SK-N-SH (cell line): ENCODE results near the gene TDRD12. TPM values are rescaled to one million over a fixed set of nuclear protein-coding genes. Genes with fewer than 3 reads are reported as not detected.

ENCODE experiments used
- CTCF ChIA-PET: fragments of 300-600, 350-600 bp; formaldehyde crosslinking; extraction: SDS; loops from one replicate; lab custom pipeline; 2021; lab: Yijun Ruan, JAX
- POLR2A ChIA-PET: fragments of 350-600 bp; sonication (Branson Sonifier 250); formaldehyde crosslinking; extraction: SDS; loops from one replicate; lab custom pipeline; 2020; ENCODE audit warnings: antibody characterized with exemption, inconsistent platforms; lab: Yijun Ruan, JAX
- DNase-seq: peaks from one replicate; pipeline ENCODE4 v3.0.0; 2012
- H2AFZ ChIP-seq: fragments of 200-600 bp; sonication (generic); 2 replicates; pipeline ENCODE4 v1.8.1; 2016; ENCODE audit warnings: antibody characterized with exemption, mild to moderate bottlenecking, low read depth
- H3F3A ChIP-seq: fragments of 200-600 bp; sonication (generic); replicated peaks from 2 replicates; pipeline ENCODE3; 2016; ENCODE audit warnings: antibody characterized with exemption, mild to moderate bottlenecking; ENCODE audit not compliant: insufficient read depth
- H3K27ac ChIP-seq, 2 experiments: fragments of 200-500 bp in 1 of 2; fragments of 200-600 bp in 1 of 2; sonication (Bioruptor generic) in 1 of 2; sonication (generic), shearing (Covaris generic) in 1 of 2; 2 replicates each; pipeline versions ENCODE4 v1.5.1 to v1.6.1; 2014 to 2016; ENCODE audit warnings: low read depth in 2 of 2, inconsistent platforms in 1 of 2, low read length in 1 of 2, mild to moderate bottlenecking in 1 of 2, mixed read lengths in 1 of 2
- H3K27me3 ChIP-seq: fragments of 200-600 bp; sonication (generic), shearing (Covaris generic); 2 replicates; pipeline ENCODE4 v1.6.1; 2016; ENCODE audit warnings: mixed run types; ENCODE audit not compliant: insufficient read depth
- H3K36me3 ChIP-seq, 2 experiments: fragments of 200-500 bp in 1 of 2; fragments of 200-600 bp in 1 of 2; sonication (Bioruptor generic) in 1 of 2; sonication (generic) in 1 of 2; replicated peaks in 1 of 2; 2 replicates each; pipeline versions ENCODE3 to v1.5.1; 2014 to 2016; ENCODE audit warnings: low read length in 1 of 2, mild to moderate bottlenecking in 1 of 2; ENCODE audit not compliant: insufficient read depth in 2 of 2, control insufficient read depth in 1 of 2
- H3K4me1 ChIP-seq, 2 experiments: fragments of 200-500 bp in 1 of 2; fragments of 200-600 bp in 1 of 2; sonication (Bioruptor generic) in 1 of 2; sonication (generic), shearing (Covaris generic) in 1 of 2; 2 replicates each; pipeline versions ENCODE4 v1.5.1 to v1.6.1; 2014 to 2016; ENCODE audit warnings: low read depth in 1 of 2, low read length in 1 of 2, mixed run types in 1 of 2; ENCODE audit not compliant: insufficient read depth in 2 of 2, control insufficient read depth in 1 of 2
- H3K4me2 ChIP-seq: fragments of 200-600 bp; sonication (generic), shearing (Covaris generic); 2 replicates; pipeline ENCODE4 v1.6.1; 2017; ENCODE audit warnings: mixed run types
- H3K4me3 ChIP-seq, 2 experiments: fragments of 200-500 bp in 1 of 2; fragments of 200-600 bp in 1 of 2; sonication (Bioruptor generic) in 1 of 2; sonication (generic), shearing (Covaris generic) in 1 of 2; 2 replicates each; pipeline versions ENCODE4 v1.5.1 to v1.8.1; 2014 to 2016; ENCODE audit warnings: low read depth in 2 of 2, inconsistent platforms in 1 of 2, low read length in 1 of 2, mild to moderate bottlenecking in 1 of 2, mixed read lengths in 1 of 2, moderate library complexity in 1 of 2
- H3K79me2 ChIP-seq: fragments of 200-600 bp; sonication (generic); 2 replicates; pipeline ENCODE4 v1.8.1; 2017; ENCODE audit warnings: mild to moderate bottlenecking; ENCODE audit not compliant: insufficient read depth
- H3K9ac ChIP-seq: fragments of 200-600 bp; sonication (generic); 2 replicates; pipeline ENCODE4 v1.6.1; 2017; ENCODE audit warnings: mixed run types
- H3K9me2 ChIP-seq: fragments of 200-600 bp; sonication (generic); 2 replicates; pipeline ENCODE4 v1.6.1; 2017; ENCODE audit warnings: mixed run types
- H3K9me3 ChIP-seq: fragments of 200-600 bp; sonication (generic); 2 replicates; pipeline ENCODE4 v1.6.1; 2017; ENCODE audit warnings: mixed run types, mild to moderate bottlenecking, moderate library complexity
- H4K20me1 ChIP-seq: fragments of 200-600 bp; sonication (generic); 2 replicates; pipeline ENCODE4 v1.6.1; 2017; ENCODE audit warnings: mild to moderate bottlenecking, mixed run types; ENCODE audit not compliant: insufficient read depth
- ELF1 ChIP-seq: IDR thresholded peaks from 2 replicates; pipeline ENCODE4 v1.4.0; 2012
- FOXJ3 ChIP-seq: sonication (generic); formaldehyde crosslinking; IDR thresholded peaks from 2 replicates; pipeline ENCODE4 v1.5.1; 2020; ENCODE audit warnings: mild to moderate bottlenecking, missing genetic modification reagents
- GABPA ChIP-seq: IDR thresholded peaks from 2 replicates; pipeline ENCODE4 v1.4.0; 2012; ENCODE audit warnings: low read depth, mild to moderate bottlenecking
- GATA2 ChIP-seq: sonication (generic); formaldehyde crosslinking; IDR thresholded peaks from 2 replicates; pipeline ENCODE4 v1.5.0; 2020; ENCODE audit warnings: mild to moderate bottlenecking, missing genetic modification reagents
- NFIC ChIP-seq: IDR thresholded peaks from 2 replicates; pipeline ENCODE4 v1.4.0; 2012; ENCODE audit warnings: borderline replicate concordance
- POLR2AphosphoS5 ChIP-seq: IDR thresholded peaks from 2 replicates; pipeline ENCODE4 v1.6.1; 2012; ENCODE audit warnings: low read depth, low read length
- RCOR1 ChIP-seq: fragments of 150-350 bp; IDR thresholded peaks from 2 replicates; pipeline ENCODE4 v1.6.1; 2017; ENCODE audit warnings: antibody characterized with exemption, low read length
- RXRA ChIP-seq: IDR thresholded peaks from 2 replicates; pipeline ENCODE4 v1.4.0; 2012; ENCODE audit warnings: low read depth, mild to moderate bottlenecking, borderline replicate concordance
- SIN3A ChIP-seq: IDR thresholded peaks from 2 replicates; pipeline ENCODE4 v1.6.1; 2012; ENCODE audit warnings: low read depth, mild to moderate bottlenecking, low read length, moderate library complexity, borderline replicate concordance
- TCF12 ChIP-seq: IDR thresholded peaks from 2 replicates; pipeline ENCODE4 v1.4.0; 2012
- TEAD4 ChIP-seq: IDR thresholded peaks from 2 replicates; pipeline ENCODE4 v1.4.0; 2012; ENCODE audit warnings: mild to moderate bottlenecking, borderline replicate concordance; ENCODE audit not compliant: insufficient read depth
- WGBS: methylation state at CpG from one replicate; pipeline ENCODE4 v1.1.6; 2017; ENCODE audit warnings: low lambda C conversion rate; 5-methylcytosine and 5-hydroxymethylcytosine counted together
- polyA plus RNA-seq, 3 experiments: library from polyadenylated mRNA; depleted of rRNA; stranded (reverse); fragments of >200 nt; gene quantifications; 2 replicates each; pipeline ENCODE4 v1.2.3, GENCODE V29; 2012
- TF ChIP-seq, protein P1 (sequence below): IDR thresholded peaks from 2 replicates; pipeline ENCODE4 v1.4.0; 2012; ENCODE audit warnings: low read depth
- TF ChIP-seq, protein P2 (sequence below): fragments of 150-350 bp; IDR thresholded peaks from 2 replicates; pipeline ENCODE4 v1.6.1; 2017; ENCODE audit warnings: antibody characterized with exemption, low read length, low read depth, borderline replicate concordance
- TF ChIP-seq, protein P3 (sequence below): fragments of 150-350 bp; IDR thresholded peaks from 2 replicates; pipeline ENCODE4 v1.6.1; 2016; ENCODE audit warnings: mild to moderate bottlenecking, low read depth, low read length

Gene TDRD12
- polyA plus RNA-seq, 1 of the 3 experiments (the other 2 are of a cell fraction): 0.05 TPM

DNA sequence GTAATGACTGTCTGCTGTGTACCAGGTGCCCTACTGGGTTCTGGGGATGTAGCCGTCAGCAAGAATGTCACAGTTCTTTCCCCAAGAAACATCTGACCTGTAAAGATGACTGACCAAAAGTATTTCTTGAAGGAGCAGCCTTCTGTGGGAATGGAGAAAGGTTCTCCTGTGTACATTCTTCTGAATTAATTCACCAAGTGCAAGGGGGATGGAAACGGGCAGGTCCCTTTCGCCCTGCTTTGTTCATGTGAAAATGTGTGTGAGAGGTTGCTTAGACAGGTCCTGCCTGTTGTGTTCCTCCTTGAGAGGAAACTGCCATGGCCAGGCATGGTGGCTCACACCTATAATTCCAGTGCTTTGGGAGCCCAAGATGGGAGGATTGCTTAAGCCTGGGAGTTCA, 93.0 kb downstream of the TDRD12 start:
- no peaks in the 10 kb centered on the region for H3F3A ChIP-seq
- no peak for DNase-seq
- no peaks in the 10 kb centered on the region for H4K20me1 ChIP-seq
- peaks cover 0 to 10% of the 10 kb centered on the region in 2 experiments; a peak in 1 of 4 replicates for H3K4me1 ChIP-seq
- H3K4me2 ChIP-seq: no peak overlapping the region
- no peak for TF ChIP-seq NFIC
- no peak for TF ChIP-seq SIN3A
- TF ChIP-seq TCF12: no peak
- TF ChIP-seq FOXJ3 (CRISPR knock-in tag): no peak
- TF ChIP-seq, protein P1, sequence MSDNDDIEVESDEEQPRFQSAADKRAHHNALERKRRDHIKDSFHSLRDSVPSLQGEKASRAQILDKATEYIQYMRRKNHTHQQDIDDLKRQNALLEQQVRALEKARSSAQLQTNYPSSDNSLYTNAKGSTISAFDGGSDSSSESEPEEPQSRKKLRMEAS: no peak
- TF ChIP-seq RXRA: no peak
- TF ChIP-seq, protein P2, sequence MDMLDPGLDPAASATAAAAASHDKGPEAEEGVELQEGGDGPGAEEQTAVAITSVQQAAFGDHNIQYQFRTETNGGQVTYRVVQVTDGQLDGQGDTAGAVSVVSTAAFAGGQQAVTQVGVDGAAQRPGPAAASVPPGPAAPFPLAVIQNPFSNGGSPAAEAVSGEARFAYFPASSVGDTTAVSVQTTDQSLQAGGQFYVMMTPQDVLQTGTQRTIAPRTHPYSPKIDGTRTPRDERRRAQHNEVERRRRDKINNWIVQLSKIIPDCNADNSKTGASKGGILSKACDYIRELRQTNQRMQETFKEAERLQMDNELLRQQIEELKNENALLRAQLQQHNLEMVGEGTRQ: no peak
- TF ChIP-seq, protein P3, sequence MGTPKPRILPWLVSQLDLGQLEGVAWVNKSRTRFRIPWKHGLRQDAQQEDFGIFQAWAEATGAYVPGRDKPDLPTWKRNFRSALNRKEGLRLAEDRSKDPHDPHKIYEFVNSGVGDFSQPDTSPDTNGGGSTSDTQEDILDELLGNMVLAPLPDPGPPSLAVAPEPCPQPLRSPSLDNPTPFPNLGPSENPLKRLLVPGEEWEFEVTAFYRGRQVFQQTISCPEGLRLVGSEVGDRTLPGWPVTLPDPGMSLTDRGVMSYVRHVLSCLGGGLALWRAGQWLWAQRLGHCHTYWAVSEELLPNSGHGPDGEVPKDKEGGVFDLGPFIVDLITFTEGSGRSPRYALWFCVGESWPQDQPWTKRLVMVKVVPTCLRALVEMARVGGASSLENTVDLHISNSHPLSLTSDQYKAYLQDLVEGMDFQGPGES: no peak
- no peak for TF ChIP-seq GATA2 (CRISPR knock-in tag)
- no peak for TF ChIP-seq POLR2AphosphoS5
- no peak for TF ChIP-seq RCOR1
- no peak for TF ChIP-seq ELF1
- no peak for TF ChIP-seq GABPA
- H2AFZ ChIP-seq: no peak overlapping the region
- no peaks in the 10 kb centered on the region for H3K36me3 ChIP-seq
- H3K9me3 ChIP-seq: no peaks in the 10 kb centered on the region
- ChIA-PET CTCF (no interaction called here), POLR2A (no interaction called here)
- WGBS: 30% methylated on average over 3 of the region's 3 CpGs
- H3K9me2 ChIP-seq: no peaks in the 10 kb centered on the region
- no peak overlapping the region for H3K4me3 ChIP-seq
- H3K27ac ChIP-seq: no peak overlapping the region
- H3K27me3 ChIP-seq: no peaks in the 10 kb centered on the region
- no peak overlapping the region for H3K9ac ChIP-seq
- H3K79me2 ChIP-seq: no peaks in the 10 kb centered on the region

DNA sequence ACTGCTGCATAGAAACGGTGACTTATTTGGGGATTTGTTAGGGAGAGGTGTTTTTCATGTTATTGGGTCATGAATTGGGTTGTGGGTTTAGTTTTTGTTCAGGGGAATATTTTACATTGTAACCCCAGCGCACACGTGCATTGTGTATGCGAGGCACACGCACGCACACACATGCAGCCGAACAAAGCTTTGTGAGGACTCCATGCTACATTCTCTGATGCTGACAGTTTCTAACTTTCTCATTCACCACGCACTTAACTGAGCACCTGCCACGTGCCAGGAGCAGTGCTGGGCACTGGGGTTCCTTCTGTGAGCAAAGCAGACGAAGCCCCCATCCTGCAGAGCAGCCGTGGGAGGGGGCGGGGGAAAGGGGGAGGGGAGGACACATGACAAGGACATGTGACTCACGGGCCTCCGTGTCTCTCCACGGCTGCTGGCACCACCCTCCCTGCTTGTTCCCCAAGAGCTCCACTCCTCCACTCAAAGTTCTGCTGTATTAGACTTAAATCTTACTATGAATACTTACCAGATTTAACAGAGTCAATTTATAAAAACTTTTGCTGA, 94.4 kb downstream of the TDRD12 start:
- 56% methylated on average over 13 of the region's 15 CpGs for WGBS
- POLR2A ChIA-PET: no interaction called here

More for the DNA sequence above, 94.4 kb downstream of the TDRD12 start:
- Histone ChIP-seq H3K79me2 (no peaks in the 10 kb centered on the region), H3K9ac (no peak overlapping the region), H4K20me1 (no peaks in the 10 kb centered on the region), H3F3A (no peaks in the 10 kb centered on the region), H3K4me2 (no peak overlapping the region), H3K27ac (no peak overlapping the region), H3K27me3 (no peaks in the 10 kb centered on the region), H3K4me3 (no peak overlapping the region), H3K4me1 (peaks cover 0 to 21% of the 10 kb centered on the region in 2 experiments; a peak in 1 of 4 replicates), H2AFZ (no peak overlapping the region), H3K9me3 (no peaks in the 10 kb centered on the region), H3K9me2 (no peaks in the 10 kb centered on the region), H3K36me3 (no peaks in the 10 kb centered on the region)
- DNase-seq: no peak
- CTCF ChIA-PET: no interaction called here
- TF ChIP-seq TEAD4: no peak
